Esophagus mucosa (tissue), 1 donor: ENCODE data around the gene DTX2. TPM values are rescaled to one million over a fixed set of nuclear protein-coding genes. Genes with fewer than 3 reads are reported as not detected.
"Not testable (repeated sequence)": the region's sequence is repeated elsewhere in the genome, so short reads cannot be mapped to it uniquely, and the experiment has no call there.

Experiments used
- ATAC-seq: fragments of 200-7000 bp; cut with Tn5 transposase; one replicate; pipeline ENCODE4 v1.9.1; 2020
- total RNA-seq: library from RNA; stranded (reverse); gene quantifications from one replicate; pipeline ENCODE4 v1.2.4, GENCODE V29; 2023
- donor health status: DM: yes; HTN: yes; CAD: no.

Gene DTX2
- 56.2 TPM for total RNA-seq

GRCh38 chr7:76461464-76462101 lies at the start of gene DTX2:
Gene DTX2 (plus strand): TSS chr7:76461709. CDS start chr7:76480510, 18,801 bp downstream.
- peak; percentile 90 for ATAC-seq

- ATAC-seq: no peak
Measured at GRCh38 chr7:76412249-76412648, 49.3 kb upstream of the DTX2 start.

GRCh38 chr7:76417654-76418310 lies 43.7 kb upstream of the DTX2 start:
- not testable (repeated sequence) for ATAC-seq

GRCh38 chr7:76421097-76421496 lies 40.4 kb upstream of the DTX2 start:
- ATAC-seq: peak; percentile 89

- no peak for ATAC-seq
Measured at GRCh38 chr7:76423666-76424412, 37.7 kb upstream of the DTX2 start.

- no peak for ATAC-seq
Measured at GRCh38 chr7:76424413-76425111, 36.9 kb upstream of the DTX2 start, which contains the start of gene ZP3. Gene ZP3 (plus strand): TSS chr7:76424950. CDS start chr7:76424965, 15 bp downstream.

- ATAC-seq: no peak
Measured at GRCh38 chr7:76425156-76425555, 36.4 kb upstream of the DTX2 start.

GRCh38 chr7:76425558-76425957 lies 36.0 kb upstream of the DTX2 start:
- not testable (repeated sequence) for ATAC-seq

- no peak for ATAC-seq
Measured at GRCh38 chr7:76426246-76426645, 35.3 kb upstream of the DTX2 start.

- ATAC-seq: no peak
Measured at GRCh38 chr7:76427635-76428034, 33.9 kb upstream of the DTX2 start.

GRCh38 chr7:76428149-76428823 lies 33.2 kb upstream of the DTX2 start:
- no peak for ATAC-seq

GRCh38 chr7:76428868-76429805 lies 32.4 kb upstream of the DTX2 start:
- ATAC-seq: no peak

GRCh38 chr7:76430211-76430610 lies 31.3 kb upstream of the DTX2 start:
- ATAC-seq: no peak

GRCh38 chr7:76430836-76431235 lies 30.7 kb upstream of the DTX2 start:
- ATAC-seq: no peak

GRCh38 chr7:76437873-76438272 lies 23.6 kb upstream of the DTX2 start:
- ATAC-seq: peak; percentile 75

- peak; percentile 68 for ATAC-seq
Measured at GRCh38 chr7:76439120-76439888, 22.2 kb upstream of the DTX2 start.

- not testable (repeated sequence) for ATAC-seq
Measured at GRCh38 chr7:76440404-76440803, 21.1 kb upstream of the DTX2 start.

GRCh38 chr7:76441792-76442191 lies 19.7 kb upstream of the DTX2 start:
- ATAC-seq: not testable (repeated sequence)

GRCh38 chr7:76442664-76443446 lies 18.7 kb upstream of the DTX2 start:
- ATAC-seq: not testable (repeated sequence)
